HG03025 (cell line): ENCODE measurements around the gene CCN2.

Experiments used
- ATAC-seq: cut with Tn5 transposase; IDR thresholded peaks from one replicate; pipeline ENCODE4 v1.9.1; 2021; ENCODE audit warnings: mild to moderate bottlenecking, moderate library complexity; ENCODE audit not compliant: unreplicated experiment, low FRiP score

Gene CCN2

GRCh38 chr6:131950767-131951575, at the start of gene CCN2:
CCN2 (minus strand) TSS chr6:131951372; CDS start chr6:131951172, 200 bp downstream.
- no peak for ATAC-seq

- no peak for ATAC-seq
These were observed 49.1 kb upstream of the CCN2 start for GRCh38 chr6:132000296-132000695.

GRCh38 chr6:131999545-132000146, 48.5 kb upstream of the CCN2 start:
- no peak for ATAC-seq

- ATAC-seq: no peak
These were observed 47.2 kb upstream of the CCN2 start for GRCh38 chr6:131998255-131998982.

GRCh38 chr6:131997429-131998153, 46.4 kb upstream of the CCN2 start:
- ATAC-seq: no peak

GRCh38 chr6:131995917-131996316, 44.7 kb upstream of the CCN2 start:
- ATAC-seq: no peak

- ATAC-seq: no peak
These were observed 41.4 kb upstream of the CCN2 start for GRCh38 chr6:131992557-131992956.

- no peak for ATAC-seq
These were observed 37.9 kb upstream of the CCN2 start for GRCh38 chr6:131989036-131989435.

- ATAC-seq: no peak
These were observed 31.6 kb upstream of the CCN2 start for GRCh38 chr6:131982740-131983259.

- ATAC-seq: no peak
These were observed 30.4 kb upstream of the CCN2 start for GRCh38 chr6:131981624-131981978.

- no peak for ATAC-seq
These were observed 29.8 kb upstream of the CCN2 start for GRCh38 chr6:131980791-131981623.

GRCh38 chr6:131980338-131980790, 29.2 kb upstream of the CCN2 start:
- no peak for ATAC-seq

- no peak for ATAC-seq
These were observed 28.6 kb upstream of the CCN2 start for GRCh38 chr6:131979515-131980337.

- no peak for ATAC-seq
These were observed 27.4 kb upstream of the CCN2 start for GRCh38 chr6:131978522-131978921.

- ATAC-seq: no peak
These were observed 25.4 kb upstream of the CCN2 start for GRCh38 chr6:131976545-131977061.

GRCh38 chr6:131972741-131973140, 21.6 kb upstream of the CCN2 start:
- no peak for ATAC-seq

- ATAC-seq: no peak
These were observed 19.1 kb upstream of the CCN2 start for GRCh38 chr6:131970076-131970859.

- no peak for ATAC-seq
These were observed 17.5 kb upstream of the CCN2 start for GRCh38 chr6:131968656-131969055.
